RWPE1 (cell line): ENCODE results near the gene PLD4.

ENCODE experiments used
- CTCF ChIA-PET: fragments of 350-600 bp; sonication (Branson Sonifier 250); formaldehyde crosslinking; extraction: SDS; loops from one replicate; lab custom pipeline; 2021; lab: Yijun Ruan, JAX
- POLR2A ChIA-PET: fragments of 400-600 bp; formaldehyde crosslinking; extraction: SDS; loops from one replicate; lab custom pipeline; 2020; ENCODE audit warnings: antibody characterized with exemption; ENCODE audit not compliant: low non-redundant PET; lab: Yijun Ruan, JAX
- DNase-seq: peaks from one replicate; pipeline ENCODE4 v3.0.0; 2012; ENCODE audit warnings: low spot score
- H3K27ac ChIP-seq: fragments of 450-650 bp; 2 replicates; pipeline ENCODE4 v1.5.1; 2017
- CTCF ChIP-seq: fragments of 450-650 bp; conservative IDR thresholded peaks from 2 replicates; pipeline ENCODE4 v1.5.1; 2017; ENCODE audit warnings: low read depth, mild to moderate bottlenecking

The PLD4 gene

GRCh38 chr14:104978746-104979691 is 54.3 kb downstream of the PLD4 start:
- H3K27ac ChIP-seq, result peak overlapping the region; percentile 100
- no peak for DNase-seq
- CTCF ChIA-PET, result interaction anchor here (0.6 kb wide), 1 partner anchor 102 kb away, joined by 3 read pairs; no protein-coding TSS in a partner anchor
- POLR2A ChIA-PET, result no interaction called here
- TF ChIP-seq CTCF, result no peak

- H3K27ac ChIP-seq, result peak overlapping the region; percentile 100
- ChIA-PET POLR2A (interaction anchor here (0.6 kb wide), 1 partner anchor 41 kb away, joined by 3 read pairs; the partner anchor contains the start of gene CDCA4), CTCF (interaction anchor here (0.6 kb wide), 1 partner anchor 101 kb away, joined by 3 read pairs; no protein-coding TSS in a partner anchor)
- peak; percentile 58 for DNase-seq
- TF ChIP-seq CTCF, result no peak
These were observed 55.3 kb downstream of the PLD4 start for GRCh38 chr14:104979758-104980610.

- ChIA-PET POLR2A (interaction anchor here (0.6 kb wide), 1 partner anchor 40 kb away, joined by 3 read pairs; the partner anchor contains the start of gene CDCA4), CTCF (interaction anchor here (1.7 kb wide), 1 partner anchor 65 kb away, joined by 13 read pairs; no protein-coding TSS in a partner anchor)
- H3K27ac ChIP-seq, result peak overlapping the region; percentile 100
- no peak for TF ChIP-seq CTCF
- DNase-seq, result no peak
These were observed 56.2 kb downstream of the PLD4 start for GRCh38 chr14:104980611-104981531.

- ChIA-PET CTCF (interaction anchor here (0.6 to 1.7 kb wide), 3 partner anchors 30 to 420 kb away, joined by 3 to 13 read pairs (median 3); no protein-coding TSS in a partner anchor), POLR2A (no interaction called here)
- TF ChIP-seq CTCF, result no peak
- DNase-seq, result no peak
- peak overlapping the region; percentile 100 for H3K27ac ChIP-seq
These were observed 57.2 kb downstream of the PLD4 start for GRCh38 chr14:104981699-104982541.

GRCh38 chr14:104982548-104983230 is 58.0 kb downstream of the PLD4 start:
- CTCF ChIA-PET, result interaction anchor here (0.6 to 1.7 kb wide), 3 partner anchors 29 to 420 kb away, joined by 3 to 13 read pairs (median 3); no protein-coding TSS in a partner anchor

More at GRCh38 chr14:104982548-104983230, 58.0 kb downstream of the PLD4 start:
- H3K27ac ChIP-seq, result peak overlapping the region; percentile 100
- no peak for DNase-seq
- POLR2A ChIA-PET, result no interaction called here
- TF ChIP-seq CTCF, result no peak
